Measurements from ENCODE around the gene U2AF2.
"Not testable (repeated sequence)": the region's sequence is repeated elsewhere in the genome, so short reads cannot be mapped to it uniquely, and the experiment has no call there.

U2AF2 gene

GRCh38 chr19:55717879-55718711 is 63.3 kb downstream of the U2AF2 start:
- not testable (repeated sequence) for H3K36me3 ChIP-seq (ENCODE audit: insufficient read depth, low read length); H3K9ac ChIP-seq (ENCODE audit: low read depth, low read length); H3K4me1 ChIP-seq (ENCODE audit: insufficient read depth, low read length); H3K9me3 ChIP-seq (ENCODE audit: control insufficient read depth, insufficient read depth, low read length)

- H3K9ac ChIP-seq (ENCODE audit: low read depth, low read length): no peak overlapping the region
- peaks cover 2% of the 10 kb centered on the region; the same call in 1 of the 2 replicates for H3K9me3 ChIP-seq (ENCODE audit: control insufficient read depth, insufficient read depth, low read length)
- H3K4me1 ChIP-seq (ENCODE audit: insufficient read depth, low read length): peaks cover 15% of the 10 kb centered on the region
- no peaks in the 10 kb centered on the region for H3K36me3 ChIP-seq (ENCODE audit: insufficient read depth, low read length)
Observed at GRCh38 chr19:55720214-55720746, 65.4 kb downstream of the U2AF2 start.

GRCh38 chr19:55720801-55721200 is 66.0 kb downstream of the U2AF2 start:
- Histone ChIP-seq H3K36me3 (ENCODE audit: insufficient read depth, low read length) (no peaks in the 10 kb centered on the region), H3K4me1 (ENCODE audit: insufficient read depth, low read length) (peaks cover 16% of the 10 kb centered on the region), H3K9ac (ENCODE audit: low read depth, low read length) (no peak overlapping the region), H3K9me3 (ENCODE audit: control insufficient read depth, insufficient read depth, low read length) (peaks cover 2% of the 10 kb centered on the region; the same call in 1 of the 2 replicates)

- H3K4me1 ChIP-seq (ENCODE audit: insufficient read depth, low read length): peaks cover 16% of the 10 kb centered on the region
Observed at GRCh38 chr19:55723491-55723890, 68.7 kb downstream of the U2AF2 start.

More at GRCh38 chr19:55723491-55723890, 68.7 kb downstream of the U2AF2 start:
- Histone ChIP-seq H3K36me3 (ENCODE audit: insufficient read depth, low read length) (no peaks in the 10 kb centered on the region), H3K9me3 (ENCODE audit: control insufficient read depth, insufficient read depth, low read length) (peaks cover 2% of the 10 kb centered on the region; the same call in 1 of the 2 replicates), H3K9ac (ENCODE audit: low read depth, low read length) (peak overlapping the region; percentile 5; the same call in 1 of the 2 replicates)
